Upper lobe of left lung (tissue), 4 donors: ENCODE results near the gene MLC1.
"Not testable (repeated sequence)": the region's sequence is repeated elsewhere in the genome, so short reads cannot be mapped to it uniquely, and the experiment has no call there.

ENCODE experiments used
- EP300 ChIP-seq, 4 donors: sonication (generic); formaldehyde crosslinking; IDR thresholded peaks; one replicate each; pipeline ENCODE4 v1.5.1; 2017; ENCODE audit warnings: antibody characterized with exemption in 4 of 4, control low read depth in 2 of 4
- POLR2A ChIP-seq, 4 donors: fragments of 450-650 bp; IDR thresholded peaks; one replicate each; pipeline ENCODE4 v1.5.1; 2016 to 2017; ENCODE audit warnings: antibody characterized with exemption in 4 of 4, mild to moderate bottlenecking in 2 of 4
- POLR2AphosphoS5 ChIP-seq, 2 donors: sonication (generic); formaldehyde crosslinking; IDR thresholded peaks; one replicate each; pipeline ENCODE4 v1.5.1; 2017; ENCODE audit warnings: antibody characterized with exemption in 2 of 2

DNA sequence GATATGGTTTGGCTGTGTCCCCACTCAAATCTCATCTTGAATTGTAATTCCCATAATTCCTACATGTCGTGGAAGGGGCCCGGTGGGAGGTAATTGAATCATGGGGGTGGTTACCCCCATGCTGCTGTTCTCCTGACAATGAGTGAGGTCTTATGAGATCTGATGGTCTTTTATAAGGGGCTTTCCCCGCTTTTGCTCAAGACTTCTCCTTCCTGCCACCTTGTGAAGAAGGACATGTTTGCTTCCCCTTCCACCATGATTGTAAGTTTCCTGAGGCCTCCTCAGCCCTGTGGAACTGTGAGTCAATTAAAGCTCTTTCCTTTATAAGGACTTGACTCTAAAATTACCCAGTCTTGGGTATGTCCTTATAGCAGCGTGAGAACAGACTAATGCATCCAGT lies 1.7 kb upstream of the MLC1 start:
- TF ChIP-seq POLR2A, EP300, POLR2AphosphoS5 (IDR thresholded peaks at IDR 0.05): not testable (repeated sequence)
